ENCODE measurements around the gene STK33.

The STK33 gene

DNA sequence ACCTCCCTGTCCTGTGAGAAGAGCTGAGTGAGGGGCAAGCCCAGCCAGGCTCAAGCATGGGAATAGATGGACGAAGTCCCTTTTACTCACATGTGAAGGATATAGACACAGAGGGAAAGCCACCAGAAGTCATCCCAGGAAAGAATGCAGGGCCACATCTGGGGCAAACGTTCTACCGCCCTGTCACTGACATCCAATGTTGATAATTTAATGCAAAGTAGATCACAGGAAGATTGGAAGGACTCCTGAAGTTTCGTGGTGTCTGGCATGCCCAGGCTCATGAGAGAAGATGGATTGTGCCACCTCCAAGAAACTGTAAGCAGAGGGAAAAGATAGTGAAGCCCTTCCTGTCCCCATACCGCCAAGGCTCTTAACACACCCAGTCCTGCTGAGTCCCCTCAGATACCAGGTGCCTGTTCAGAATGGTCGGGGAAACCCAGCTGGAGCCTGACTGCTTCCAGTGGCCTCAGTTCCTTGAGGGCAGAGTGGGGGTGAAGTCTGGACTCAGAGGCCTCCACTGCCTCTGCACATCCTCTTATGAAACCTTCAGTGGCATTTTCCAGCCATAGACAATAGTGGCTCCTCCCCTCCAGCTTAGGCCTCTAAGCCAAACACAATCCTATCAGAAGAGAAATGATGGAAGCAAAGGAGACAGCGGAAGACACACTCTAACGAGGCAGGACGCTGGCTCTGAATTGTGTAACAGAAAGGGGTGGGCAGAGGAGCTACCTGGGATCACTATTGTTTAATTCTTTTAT lies 7.5 kb upstream of the STK33 start:
- no peak for DNase-seq

DNA sequence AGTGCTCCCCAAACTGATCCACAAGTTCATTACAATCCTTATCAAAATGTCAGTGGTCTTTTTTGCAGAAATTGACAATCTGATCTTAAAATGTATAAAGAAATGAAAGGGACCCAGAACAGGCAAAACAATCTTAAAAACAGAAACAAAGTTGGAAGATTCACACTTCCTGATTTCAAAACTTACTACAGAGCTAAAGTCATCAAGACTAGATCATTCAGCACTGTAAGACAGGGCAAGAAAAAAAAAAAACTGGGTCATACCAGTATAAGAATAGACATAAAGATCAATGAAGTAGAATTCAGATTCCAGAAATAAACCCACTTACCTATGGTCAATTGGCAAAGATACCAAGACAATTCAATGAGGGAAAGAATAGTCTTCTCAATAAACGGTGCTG lies 4.5 kb upstream of the STK33 start:
- DNase-seq = no peak

- DNase-seq = no peak
Measured at GRCh38 chr11:8597182-8597581, 3.2 kb upstream of the STK33 start.

- DNase-seq = no peak
Measured at GRCh38 chr11:8596504-8597046, 2.5 kb upstream of the STK33 start.

DNA sequence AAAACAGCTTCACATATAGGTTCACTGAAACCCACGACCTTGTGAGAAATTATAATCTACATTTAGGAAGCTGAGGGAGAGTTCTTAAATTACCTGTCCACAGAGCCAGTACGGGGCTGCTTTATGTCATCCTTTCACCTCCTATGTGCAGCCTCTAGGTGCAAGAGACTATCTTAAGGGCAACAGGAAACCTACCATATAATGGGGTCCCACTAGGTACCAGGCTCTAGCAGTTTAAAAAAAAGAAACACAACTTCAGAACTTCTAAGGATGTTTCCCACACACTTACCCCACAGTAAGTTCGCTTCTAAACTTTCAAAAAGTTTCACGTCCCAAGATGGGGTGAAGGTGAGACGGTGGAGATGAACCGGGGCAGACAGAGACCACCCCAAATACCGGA lies 573 bp downstream of the STK33 start:
- no peak for DNase-seq

DNA sequence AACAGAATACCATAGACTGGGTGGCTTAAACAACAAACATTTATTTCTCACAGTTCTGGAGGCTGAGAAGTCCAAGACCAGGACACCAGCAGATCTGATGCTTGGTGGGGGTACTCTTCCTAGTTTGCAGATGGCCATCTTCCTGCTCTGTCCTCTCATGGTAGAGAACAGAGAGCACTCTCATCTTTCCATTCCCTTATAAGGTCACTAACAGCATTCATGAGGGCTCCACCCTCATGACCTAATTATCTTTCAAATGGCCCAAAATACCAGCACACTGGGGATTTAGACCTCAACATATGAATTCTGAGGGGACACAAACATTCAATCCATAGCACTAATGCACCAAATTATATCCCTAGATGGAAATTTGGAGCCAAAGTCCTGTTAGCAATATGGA lies 6.1 kb downstream of the STK33 start:
- DNase-seq = no peak

- no peak for DNase-seq
Measured at GRCh38 chr11:8586805-8587204, 7.2 kb downstream of the STK33 start.

- DNase-seq = no peak
Measured at GRCh38 chr11:8586184-8586583, 7.8 kb downstream of the STK33 start.

- DNase-seq = no peak
Measured at GRCh38 chr11:8584511-8584910, 9.5 kb downstream of the STK33 start.

- no peak for DNase-seq
Measured at GRCh38 chr11:8584082-8584481, 9.9 kb downstream of the STK33 start.

- no peak for DNase-seq
Measured at GRCh38 chr11:8581300-8581699, 12.7 kb downstream of the STK33 start.

DNA sequence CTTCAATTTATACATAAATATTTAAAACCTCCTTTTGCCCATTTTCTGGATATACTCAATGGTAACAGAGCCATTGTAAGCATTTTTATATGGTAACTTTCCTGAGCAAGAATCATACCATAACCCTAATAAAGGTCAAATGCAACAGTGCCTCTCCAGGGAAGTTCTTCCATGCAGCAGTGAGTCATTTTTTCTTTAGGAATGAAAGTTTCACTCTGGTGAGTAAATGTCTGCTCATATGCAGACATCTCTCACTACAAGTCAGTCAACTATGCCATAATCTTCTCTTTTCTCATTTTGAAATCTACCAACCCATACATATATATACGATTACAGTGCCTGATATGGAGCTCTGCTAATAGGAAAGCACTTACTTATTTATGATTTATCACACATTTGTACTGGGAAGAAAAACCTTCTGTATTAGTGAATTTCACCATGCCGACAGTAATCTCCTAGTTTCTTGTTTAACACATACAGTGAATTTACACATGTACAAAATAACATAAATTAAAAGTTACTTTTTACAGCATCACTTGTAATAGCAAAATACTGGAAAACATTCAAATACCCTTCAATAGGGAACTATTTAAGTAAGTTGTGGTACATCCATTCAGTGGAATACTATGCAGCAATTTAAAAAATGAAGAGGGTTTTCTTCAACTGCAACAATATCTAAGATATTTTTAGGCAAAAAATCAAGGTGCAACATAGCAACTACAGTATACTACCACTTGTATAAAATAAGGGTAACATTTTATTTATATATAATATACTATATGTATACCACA lies 16.0 kb downstream of the STK33 start:
- no peak for DNase-seq

DNA sequence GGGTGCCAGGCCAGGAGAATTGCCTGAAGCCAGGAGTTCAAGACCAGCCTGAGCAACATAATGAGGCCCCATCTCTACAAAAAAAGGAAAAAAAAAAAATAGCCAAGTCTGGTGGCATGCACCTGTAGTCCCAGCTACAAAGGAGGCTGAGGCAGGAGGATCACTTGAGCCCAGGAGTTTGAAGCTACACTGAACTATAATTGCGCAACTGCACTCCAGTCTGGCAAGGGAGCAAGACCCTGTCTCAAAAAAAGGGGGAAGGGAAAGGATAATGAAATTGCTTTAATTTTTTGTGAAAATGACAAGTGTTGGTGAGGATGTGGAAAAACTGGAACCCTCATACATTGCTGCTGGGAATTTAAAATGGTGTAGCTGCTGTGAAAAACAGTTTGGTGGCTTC lies 19.2 kb downstream of the STK33 start:
- DNase-seq = no peak

GRCh38 chr11:8573777-8574176 lies 20.3 kb downstream of the STK33 start:
- DNase-seq = peak; percentile 7

DNA sequence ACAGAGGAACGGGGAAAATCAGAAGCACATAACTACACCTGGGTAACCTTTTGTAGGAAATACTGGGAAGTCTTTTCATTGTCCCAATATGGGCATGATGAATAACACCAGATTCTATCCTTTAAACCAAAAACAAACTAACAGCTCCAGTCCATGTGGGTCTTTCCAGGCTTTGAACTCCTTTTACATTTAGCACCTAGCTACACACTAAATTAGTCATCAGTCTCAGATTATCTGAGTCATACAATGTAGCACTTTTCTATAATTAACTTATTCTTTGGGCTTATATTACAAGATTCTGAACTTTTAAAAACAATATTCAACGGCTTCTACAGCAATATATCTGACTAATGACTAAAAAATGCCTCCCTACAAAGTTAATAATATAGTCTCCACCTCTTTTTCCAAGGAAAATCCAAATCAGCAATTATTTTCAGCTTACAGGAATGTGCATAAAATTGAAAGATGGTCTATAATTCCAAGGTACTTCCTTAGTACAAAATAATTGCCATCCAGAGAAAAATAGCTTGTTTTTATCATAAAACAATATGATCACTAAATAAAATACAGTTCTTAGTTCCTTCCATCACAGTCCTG lies 26.3 kb downstream of the STK33 start:
- peak; percentile 23 for DNase-seq

DNA sequence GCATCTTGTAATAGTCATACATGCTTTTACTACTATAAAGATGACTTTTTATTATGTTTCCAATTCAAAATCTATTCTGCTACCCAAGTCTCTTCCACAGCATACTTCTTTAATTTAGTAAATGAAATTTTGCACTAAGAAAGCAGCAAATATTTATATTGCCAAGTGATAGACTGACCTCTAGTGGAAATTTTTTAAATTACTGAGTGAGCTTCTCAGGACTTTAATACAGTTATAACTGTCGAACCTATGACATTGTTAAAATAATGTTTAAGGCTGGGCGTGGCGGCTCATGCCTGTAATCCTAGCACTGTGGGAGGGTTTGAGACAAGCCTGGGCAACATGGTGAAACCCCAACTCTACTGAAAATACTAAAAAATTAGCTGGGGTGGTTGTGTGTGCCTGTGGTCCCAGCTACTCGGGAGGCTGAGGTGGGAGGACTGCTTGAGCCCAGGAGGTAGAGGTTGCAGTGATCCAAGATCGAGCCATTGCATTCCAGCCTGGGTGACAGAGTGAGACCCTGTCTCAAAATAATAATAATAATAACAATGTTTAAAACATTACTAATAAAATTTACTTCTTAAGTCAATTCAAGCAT lies 27.3 kb downstream of the STK33 start:
- peak; percentile 38 for DNase-seq

- DNase-seq = no peak
Measured at GRCh38 chr11:8564526-8564925, 29.5 kb downstream of the STK33 start.

DNA sequence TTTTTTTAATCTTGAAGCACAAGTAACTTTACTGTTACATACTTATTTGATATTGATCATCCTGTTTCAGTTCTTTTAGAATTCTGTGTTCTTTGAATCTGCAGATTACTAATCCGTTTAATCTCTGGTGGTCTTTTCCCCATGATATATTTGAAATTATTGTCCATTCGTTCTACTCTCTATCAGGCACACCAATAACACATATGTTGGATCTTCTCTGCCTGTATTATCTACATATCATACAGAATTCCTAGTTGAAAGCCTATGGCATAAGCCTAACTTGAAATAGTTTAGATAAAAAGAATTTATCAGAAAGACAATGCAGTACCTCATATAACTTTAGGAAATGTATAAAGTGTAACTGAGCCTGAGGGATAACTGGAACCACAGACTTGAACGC lies 32.6 kb downstream of the STK33 start:
- no peak for DNase-seq

GRCh38 chr11:8558436-8558835 lies 35.6 kb downstream of the STK33 start:
- DNase-seq = no peak

- no peak for DNase-seq
Measured at GRCh38 chr11:8545698-8546366, 48.2 kb downstream of the STK33 start.

DNA sequence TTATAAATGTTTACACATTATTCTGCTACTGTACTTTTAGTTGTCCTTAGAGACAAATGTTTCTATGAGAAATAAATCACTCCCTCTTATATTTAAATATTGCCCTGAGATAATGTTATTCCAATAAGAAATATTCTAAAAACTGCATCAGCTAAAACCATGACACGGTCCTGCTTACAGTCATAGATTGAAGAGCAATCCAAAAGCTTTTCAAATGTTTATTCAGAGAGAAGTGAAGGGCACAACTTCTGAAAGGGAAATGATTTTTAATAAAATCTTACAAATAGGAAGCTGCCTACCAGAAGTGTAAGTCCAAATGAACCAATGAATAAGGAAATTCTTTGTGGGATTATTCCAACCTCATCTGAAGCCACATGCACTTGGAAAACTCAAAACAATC lies 49.2 kb downstream of the STK33 start:
- no peak for DNase-seq

DNA sequence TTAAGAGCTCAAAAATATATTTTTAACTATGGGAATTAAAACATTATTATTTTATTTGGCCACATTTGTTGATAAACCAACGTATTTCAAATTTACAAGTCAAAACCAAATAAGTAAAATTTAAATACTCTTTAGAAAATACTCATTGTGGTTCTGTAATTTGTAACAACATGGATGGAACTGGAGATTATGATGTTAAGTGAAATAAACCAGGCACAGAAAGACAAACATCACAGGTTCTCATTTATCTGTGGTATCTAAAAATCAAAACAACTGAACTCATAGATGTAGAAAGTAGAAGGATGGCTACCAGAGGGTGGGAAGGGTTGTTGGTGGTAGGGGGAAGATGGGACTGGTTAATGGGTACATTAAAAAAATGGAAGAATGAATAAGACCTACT lies 50.8 kb downstream of the STK33 start:
- no peak for DNase-seq

- DNase-seq = no peak
Measured at GRCh38 chr11:8541448-8541847, 52.6 kb downstream of the STK33 start.

All from activated CD4-positive, alpha-beta T cell treated with anti-CD3 and anti-CD28 coated beads, Interleukin-10, Interleukin-2, amounts not matched to agents 100 ng/mL and 50 ng/mL, durations not matched to agents 16 hours and 8 hours (primary cell).